HCT116 (cell line): ENCODE data around the gene CHSY1. TPM values are rescaled to one million over a fixed set of nuclear protein-coding genes. Genes with fewer than 3 reads are reported as not detected.

ENCODE experiments used
- ATAC-seq: fragments of 200-7000 bp; cut with Tn5 transposase; 2 replicates; pipeline ENCODE4 v1.9.1; 2020; ENCODE audit warnings: mild to moderate bottlenecking, moderate library complexity
- BruUV-seq: library from RNA; stranded (reverse); fragments of 400-500 nt; replicated peaks from 2 replicates; lab custom pipeline; 2021; lab: Mats Ljungman, UMichigan
- CTCF ChIA-PET: fragments of 300-600 bp; sonication (Branson Sonifier 250); formaldehyde crosslinking; loops from one replicate; lab custom pipeline; 2021; ENCODE audit warnings: antibody characterized with exemption; lab: Charles Lee
- POLR2A ChIA-PET: fragments of 300-600, 350-600 bp; sonication (Branson Sonifier 250); formaldehyde crosslinking; loops from one replicate; lab custom pipeline; 2021; ENCODE audit warnings: antibody characterized with exemption; lab: Charles Lee
- RAD21 ChIA-PET, 2 experiments: fragments of 300-600 bp; sonication (Branson Sonifier 250); formaldehyde crosslinking; loops; one replicate each; lab custom pipeline; 2023; ENCODE audit warnings: low total read pairs in 2 of 2; ENCODE audit not compliant: uncharacterized antibody in 2 of 2, unreplicated experiment in 2 of 2, low non-redundant PET in 1 of 2; lab: Charles Lee
- DNase-seq: peaks from one replicate; pipeline ENCODE4 v3.0.0-alpha.2; 2010; ENCODE audit warnings: low read depth, low spot score
- H2AFZ ChIP-seq: fragments of 200-600 bp; shearing (Covaris generic), sonication (generic); 2 replicates; pipeline ENCODE4 v1.6.1; 2017; ENCODE audit warnings: low read depth, mixed run types, mixed read lengths, antibody characterized with exemption, low read length; ENCODE audit not compliant: poor library complexity, severe bottlenecking
- H3K27ac ChIP-seq: 2 replicates; pipeline ENCODE4 v1.5.1; 2012; ENCODE audit warnings: low read depth, low read length
- H3K27me3 ChIP-seq: fragments of 200-600 bp; sonication (generic); 2 replicates; pipeline ENCODE4 v1.6.1; 2016; ENCODE audit warnings: mixed run types, low read length, mixed read lengths; ENCODE audit not compliant: insufficient read depth
- H3K36me3 ChIP-seq, 2 experiments: fragments of 200-500 bp in 1 of 2; fragments of 200-600 bp in 1 of 2; sonication (Bioruptor generic) in 1 of 2; sonication (generic) in 1 of 2; 2 replicates each; pipeline versions ENCODE4 v1.5.1 to v1.6.1; 2014 to 2016; ENCODE audit warnings: low read length in 2 of 2, inconsistent platforms in 1 of 2, mixed read lengths in 1 of 2, mixed run types in 1 of 2; ENCODE audit not compliant: insufficient read depth in 2 of 2, control insufficient read depth in 1 of 2
- H3K4me1 ChIP-seq, 2 experiments: fragments of 200-600 bp in 1 of 2; sonication (generic) in 1 of 2; 2 replicates each; pipeline versions ENCODE4 v1.5.1 to v1.6.1; 2012 to 2017; ENCODE audit warnings: low read length in 2 of 2, inconsistent platforms in 1 of 2, mild to moderate bottlenecking in 1 of 2, mixed read lengths in 1 of 2, mixed run types in 1 of 2, moderate library complexity in 1 of 2; ENCODE audit not compliant: insufficient read depth in 2 of 2, control insufficient read depth in 1 of 2
- H3K4me2 ChIP-seq: fragments of 200-600 bp; sonication (generic); 2 replicates; pipeline ENCODE4 v1.6.1; 2017; ENCODE audit warnings: mixed run types, low read length, mixed read lengths
- H3K4me3 ChIP-seq, 2 experiments: fragments of 200-600 bp in 1 of 2; sonication (generic) in 1 of 2; replicated peaks in 1 of 2; 2 replicates each; pipeline ENCODE4 v1.5.1; 2011 to 2016; ENCODE audit warnings: low read length in 2 of 2, control low read depth in 1 of 2, low read depth in 1 of 2, mild to moderate bottlenecking in 1 of 2, mixed read lengths in 1 of 2, mixed run types in 1 of 2
- H3K79me2 ChIP-seq: fragments of 200-600 bp; sonication (generic); 2 replicates; pipeline ENCODE4 v1.6.1; 2017; ENCODE audit warnings: mild to moderate bottlenecking, mixed run types, low read length, moderate library complexity, mixed read lengths; ENCODE audit not compliant: insufficient read depth
- H3K9ac ChIP-seq: fragments of 200-600 bp; sonication (generic); 2 replicates; pipeline ENCODE4 v1.6.1; 2016; ENCODE audit warnings: low read length, mixed read lengths
- H3K9me2 ChIP-seq: fragments of 200-600 bp; sonication (generic), shearing (Covaris generic); 2 replicates; pipeline ENCODE4 v1.6.1; 2017; ENCODE audit warnings: mixed run types, mild to moderate bottlenecking, moderate library complexity; ENCODE audit not compliant: insufficient read depth
- H3K9me3 ChIP-seq, 2 experiments: fragments of 200-500 bp in 1 of 2; fragments of 200-600 bp in 1 of 2; sonication (Bioruptor generic) in 1 of 2; sonication (generic) in 1 of 2; 2 replicates each; pipeline ENCODE4 v1.6.1; 2014 to 2017; ENCODE audit warnings: low read length in 2 of 2, mixed read lengths in 2 of 2, inconsistent platforms in 1 of 2, low read depth in 1 of 2, mild to moderate bottlenecking in 1 of 2, mixed run types in 1 of 2, moderate library complexity in 1 of 2; ENCODE audit not compliant: control insufficient read depth in 1 of 2, insufficient read depth in 1 of 2
- H4K20me1 ChIP-seq: fragments of 200-600 bp; sonication (generic), shearing (Covaris generic); 2 replicates; pipeline ENCODE4 v1.6.1; 2017; ENCODE audit warnings: mixed run types, mild to moderate bottlenecking, moderate library complexity; ENCODE audit not compliant: insufficient read depth
- CEBPB ChIP-seq: IDR thresholded peaks from 2 replicates; pipeline ENCODE4 v1.6.1; 2012; ENCODE audit warnings: low read depth
- CTCF ChIP-seq, 3 experiments: fragments of 200-600 bp in 1 of 3; sonication (generic) in 1 of 3; IDR thresholded peaks in 2 of 3; conservative IDR thresholded peaks in 1 of 3; 2 replicates each; pipeline ENCODE4 v1.5.1; 2012 to 2017; ENCODE audit warnings: low read depth in 2 of 3, low read length in 2 of 3, antibody characterized with exemption in 1 of 3, borderline replicate concordance in 1 of 3, control low read depth in 1 of 3, mild to moderate bottlenecking in 1 of 3, mixed read lengths in 1 of 3, mixed run types in 1 of 3, moderate library complexity in 1 of 3; ENCODE audit not compliant: insufficient read depth in 1 of 3
- EGR1 ChIP-seq: IDR thresholded peaks from 2 replicates; pipeline ENCODE4 v1.6.1; 2012; ENCODE audit warnings: low read depth
- ELF1 ChIP-seq: IDR thresholded peaks from 2 replicates; pipeline ENCODE4 v1.6.1; 2012; ENCODE audit warnings: low read depth, borderline replicate concordance
- EZH2 ChIP-seq: fragments of 200-600 bp; sonication (generic); IDR thresholded peaks from 2 replicates; pipeline ENCODE4 v1.6.1; 2017; ENCODE audit warnings: antibody characterized with exemption, mixed run types
- EZH2phosphoT487 ChIP-seq: fragments of 200-600 bp; IDR thresholded peaks from 2 replicates; pipeline ENCODE4 v1.6.1; 2018; ENCODE audit warnings: antibody characterized with exemption, borderline replicate concordance
- FOSL1 ChIP-seq: IDR thresholded peaks from 2 replicates; pipeline ENCODE4 v1.6.1; 2012; ENCODE audit warnings: low read depth
- JUND ChIP-seq: IDR thresholded peaks from 2 replicates; pipeline ENCODE4 v1.6.1; 2012
- POLR2A ChIP-seq: IDR thresholded peaks from 2 replicates; pipeline ENCODE4 v1.7.0; 2011; ENCODE audit warnings: borderline replicate concordance; ENCODE audit not compliant: insufficient read depth, insufficient read length; ENCODE audit errors: extremely low read depth
- RAD21 ChIP-seq: IDR thresholded peaks from 2 replicates; pipeline ENCODE4 v1.6.1; 2012; ENCODE audit warnings: low read depth, mild to moderate bottlenecking
- SIN3A ChIP-seq: IDR thresholded peaks from 2 replicates; pipeline ENCODE4 v1.6.1; 2012; ENCODE audit warnings: low read depth
- SP1 ChIP-seq: IDR thresholded peaks from 2 replicates; pipeline ENCODE4 v1.6.1; 2012; ENCODE audit warnings: low read depth
- SRF ChIP-seq: IDR thresholded peaks from 2 replicates; pipeline ENCODE4 v1.6.1; 2012; ENCODE audit warnings: low read depth
- YY1 ChIP-seq: IDR thresholded peaks from 2 replicates; pipeline ENCODE4 v1.6.1; 2011; ENCODE audit warnings: low read length, low read depth, moderate library complexity, mild to moderate bottlenecking; ENCODE audit not compliant: insufficient replicate concordance; ENCODE audit errors: extremely low read depth
- ZBTB33 ChIP-seq: IDR thresholded peaks from 2 replicates; pipeline ENCODE4 v1.6.1; 2011; ENCODE audit warnings: mild to moderate bottlenecking, low read length, moderate library complexity; ENCODE audit not compliant: insufficient replicate concordance; ENCODE audit errors: extremely low read depth
- ZNF274 ChIP-seq: fragments of 200-500 bp; sonication (Bioruptor generic); IDR thresholded peaks from 2 replicates; pipeline ENCODE4 v1.6.1; 2014; ENCODE audit warnings: mild to moderate bottlenecking, low read depth, low read length, inconsistent platforms
- intact Hi-C: fragments of 100-400 bp; cut with micrococcal nuclease; formaldehyde crosslinking; loops from 2 replicates; pipeline ENCODE4 v1.10.0; 2022
- total RNA-seq: library from RNA; stranded (reverse); gene quantifications from one replicate; pipeline ENCODE4 v1.2.1, GENCODE V29; 2021; ENCODE audit not compliant: unreplicated experiment
- TF ChIP-seq, protein P1 (sequence below): IDR thresholded peaks from 2 replicates; pipeline ENCODE4 v1.6.1; 2012; ENCODE audit warnings: low read depth
- TF ChIP-seq, protein P2 (sequence below): IDR thresholded peaks from 2 replicates; pipeline ENCODE4 v1.6.1; 2012

CHSY1 gene
- total RNA-seq, 1 experiment from 2014 or later = 25.4 TPM

GRCh38 chr15:101178479-101178878 is 73.4 kb downstream of the CHSY1 start (continued):
- TF ChIP-seq FOSL1 = no peak

DNA sequence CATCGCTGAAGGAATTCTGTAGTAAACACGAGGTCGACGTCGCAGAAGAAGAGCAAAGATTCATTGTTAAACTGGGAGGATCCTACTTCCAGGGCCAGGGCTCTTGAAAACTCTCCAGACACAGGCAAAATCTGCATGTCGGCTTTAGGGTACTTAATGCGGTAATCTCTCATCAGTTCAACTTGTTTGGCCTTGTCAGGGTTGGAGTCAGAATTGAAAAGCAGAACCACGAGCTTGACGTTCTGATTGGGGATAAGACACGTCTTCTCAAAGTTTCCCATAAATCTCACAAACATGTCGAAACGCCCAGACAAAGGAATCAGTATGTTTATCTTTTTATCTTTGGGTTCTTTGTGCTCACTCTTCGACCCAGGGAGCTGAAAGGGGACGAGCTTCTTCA is 74.0 kb downstream of the CHSY1 start:
- intact Hi-C loops = no loop called here
- Histone ChIP-seq H3K79me2 (peaks cover 44% of the 10 kb centered on the region), H4K20me1 (0 out of 2 replicates have a peak, but pooled peaks cover 4% of the 10 kb centered on the region), H3K9ac (no peak overlapping the region), H3K9me2 (no peaks in the 10 kb centered on the region), H3K4me2 (no peak overlapping the region), H3K9me3 (no peaks in the 10 kb centered on the region), H2AFZ (no peak overlapping the region), H3K4me1 (no peaks in the 10 kb centered on the region), H3K36me3 (peaks cover 12% of the 10 kb centered on the region in 2 experiments; a peak in 2 of 4 replicates), H3K4me3 (no peak overlapping the region), H3K27me3 (no peaks in the 10 kb centered on the region), H3K27ac (no peak overlapping the region)
- no peak for TF ChIP-seq RAD21
- TF ChIP-seq, protein P1, sequence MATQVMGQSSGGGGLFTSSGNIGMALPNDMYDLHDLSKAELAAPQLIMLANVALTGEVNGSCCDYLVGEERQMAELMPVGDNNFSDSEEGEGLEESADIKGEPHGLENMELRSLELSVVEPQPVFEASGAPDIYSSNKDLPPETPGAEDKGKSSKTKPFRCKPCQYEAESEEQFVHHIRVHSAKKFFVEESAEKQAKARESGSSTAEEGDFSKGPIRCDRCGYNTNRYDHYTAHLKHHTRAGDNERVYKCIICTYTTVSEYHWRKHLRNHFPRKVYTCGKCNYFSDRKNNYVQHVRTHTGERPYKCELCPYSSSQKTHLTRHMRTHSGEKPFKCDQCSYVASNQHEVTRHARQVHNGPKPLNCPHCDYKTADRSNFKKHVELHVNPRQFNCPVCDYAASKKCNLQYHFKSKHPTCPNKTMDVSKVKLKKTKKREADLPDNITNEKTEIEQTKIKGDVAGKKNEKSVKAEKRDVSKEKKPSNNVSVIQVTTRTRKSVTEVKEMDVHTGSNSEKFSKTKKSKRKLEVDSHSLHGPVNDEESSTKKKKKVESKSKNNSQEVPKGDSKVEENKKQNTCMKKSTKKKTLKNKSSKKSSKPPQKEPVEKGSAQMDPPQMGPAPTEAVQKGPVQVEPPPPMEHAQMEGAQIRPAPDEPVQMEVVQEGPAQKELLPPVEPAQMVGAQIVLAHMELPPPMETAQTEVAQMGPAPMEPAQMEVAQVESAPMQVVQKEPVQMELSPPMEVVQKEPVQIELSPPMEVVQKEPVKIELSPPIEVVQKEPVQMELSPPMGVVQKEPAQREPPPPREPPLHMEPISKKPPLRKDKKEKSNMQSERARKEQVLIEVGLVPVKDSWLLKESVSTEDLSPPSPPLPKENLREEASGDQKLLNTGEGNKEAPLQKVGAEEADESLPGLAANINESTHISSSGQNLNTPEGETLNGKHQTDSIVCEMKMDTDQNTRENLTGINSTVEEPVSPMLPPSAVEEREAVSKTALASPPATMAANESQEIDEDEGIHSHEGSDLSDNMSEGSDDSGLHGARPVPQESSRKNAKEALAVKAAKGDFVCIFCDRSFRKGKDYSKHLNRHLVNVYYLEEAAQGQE = no peak
- TF ChIP-seq SRF = no peak
- TF ChIP-seq YY1 = no peak
- TF ChIP-seq ZBTB33 = no peak
- TF ChIP-seq EZH2phosphoT487 = no peak
- TF ChIP-seq POLR2A = no peak
- TF ChIP-seq SIN3A = no peak
- TF ChIP-seq EZH2 = no peak
- no peak for TF ChIP-seq FOSL1
- no peak for TF ChIP-seq CTCF (IDR thresholded peaks at IDR 0.05 in 2 of 3, conservative IDR thresholded peaks at IDR 0.05 in 1 of 3; ENCODE audit: borderline replicate concordance in 1 of 3, insufficient read depth in 1 of 3, low read depth in 2 of 3, low read length in 2 of 3)
- TF ChIP-seq CEBPB = no peak
- no peak for TF ChIP-seq EGR1
- TF ChIP-seq, protein P2, sequence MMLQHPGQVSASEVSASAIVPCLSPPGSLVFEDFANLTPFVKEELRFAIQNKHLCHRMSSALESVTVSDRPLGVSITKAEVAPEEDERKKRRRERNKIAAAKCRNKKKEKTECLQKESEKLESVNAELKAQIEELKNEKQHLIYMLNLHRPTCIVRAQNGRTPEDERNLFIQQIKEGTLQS = no peak
- TF ChIP-seq ZNF274 = no peak
- no peak for TF ChIP-seq ELF1
- TF ChIP-seq JUND = no peak
- TF ChIP-seq SP1 = no peak
- RAD21 ChIA-PET = no interaction called here
- POLR2A ChIA-PET = no interaction called here
- CTCF ChIA-PET = no interaction called here
- DNase-seq (no peak), ATAC-seq (no peak)
- TSS peak; percentile 14 for BruUV-seq
